DND-41 (cell line): Measurements from ENCODE around the gene PDE6C.

Experiments
- CTCF ChIP-seq: IDR thresholded peaks from 2 replicates; pipeline ENCODE4 v1.5.1; 2012; ENCODE audit warnings: borderline replicate concordance, low read length, moderate library complexity, mild to moderate bottlenecking; ENCODE audit not compliant: poor library complexity, severe bottlenecking; ENCODE audit errors: extremely low read depth
- EZH2 ChIP-seq: IDR thresholded peaks from 3 replicates; pipeline ENCODE4 v1.6.1; 2012; ENCODE audit warnings: borderline replicate concordance, low read depth, mild to moderate bottlenecking, moderate library complexity, low read length, inconsistent platforms; ENCODE audit not compliant: severe bottlenecking

- no peak for TF ChIP-seq CTCF
- TF ChIP-seq EZH2 = no peak
Observed at GRCh38 chr10:93711891-93712290, 99.6 kb downstream of the PDE6C start.
